Fibroblast of villous mesenchyme (primary cell): ENCODE data around the gene PRR20D. TPM values are rescaled to one million over a fixed set of nuclear protein-coding genes. Genes with fewer than 3 reads are reported as not detected.
"Not testable (repeated sequence)": the region's sequence is repeated elsewhere in the genome, so short reads cannot be mapped to it uniquely, and the experiment has no call there.

Source experiments
- DNase-seq: peaks from one replicate; pipeline ENCODE4 v3.0.0-alpha.2; 2010; ENCODE audit warnings: low read depth
- H3K4me3 ChIP-seq: 2 replicates; pipeline ENCODE4 v1.5.1; 2011; ENCODE audit warnings: low read depth, mild to moderate bottlenecking, low read length
- CTCF ChIP-seq: IDR thresholded peaks from 2 replicates; pipeline ENCODE4 v1.5.1; 2012; ENCODE audit warnings: low read depth, mild to moderate bottlenecking, low read length; ENCODE audit not compliant: insufficient read depth
- total RNA-seq: library from RNA; depleted of rRNA; stranded (reverse); fragments of >200 nt; gene quantifications from 2 replicates; pipeline ENCODE4 v1.2.3, GENCODE V29; 2012

Gene PRR20D
- not detected in 2 replicates for total RNA-seq

GRCh38 chr13:57160332-57160731, at the start of gene PRR20D:
TSS of gene PRR20D (plus strand) at chr13:57160632. CDS start at chr13:57161019, 387 bp downstream.
- not testable (repeated sequence) for DNase-seq, H3K4me3 ChIP-seq

- TF ChIP-seq CTCF = no peak
- H3K4me3 ChIP-seq = no peak overlapping the region
- no peak for DNase-seq
Measured at GRCh38 chr13:57114945-57115344, 45.5 kb upstream of the PRR20D start.

- no peak for DNase-seq
- TF ChIP-seq CTCF = no peak
Measured at GRCh38 chr13:57123681-57124080, 36.8 kb upstream of the PRR20D start.

DNA sequence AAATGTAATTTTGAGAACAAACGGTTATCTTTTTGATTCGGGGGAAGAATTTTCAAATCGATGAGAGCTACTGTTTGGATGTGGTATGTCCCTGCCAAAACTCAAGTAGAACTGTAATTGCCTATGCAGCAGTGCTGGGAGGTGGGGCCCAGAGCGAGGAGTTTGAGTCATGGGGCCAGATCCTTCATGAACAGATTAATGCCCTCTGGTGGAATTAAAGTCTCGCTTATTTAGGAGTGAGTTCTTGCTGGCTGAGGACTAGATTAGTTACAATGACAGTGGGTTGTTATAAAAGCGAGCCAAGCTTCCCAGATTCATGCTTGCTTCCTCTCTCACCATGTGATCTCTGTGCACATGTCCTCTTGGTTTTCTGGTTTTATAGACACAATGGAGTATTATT, 31.5 kb upstream of the PRR20D start:
- no peak for DNase-seq
- no peak overlapping the region for H3K4me3 ChIP-seq
- no peak for TF ChIP-seq CTCF

More at GRCh38 chr13:57123681-57124080, 36.8 kb upstream of the PRR20D start:
- H3K4me3 ChIP-seq = no peak overlapping the region

DNA sequence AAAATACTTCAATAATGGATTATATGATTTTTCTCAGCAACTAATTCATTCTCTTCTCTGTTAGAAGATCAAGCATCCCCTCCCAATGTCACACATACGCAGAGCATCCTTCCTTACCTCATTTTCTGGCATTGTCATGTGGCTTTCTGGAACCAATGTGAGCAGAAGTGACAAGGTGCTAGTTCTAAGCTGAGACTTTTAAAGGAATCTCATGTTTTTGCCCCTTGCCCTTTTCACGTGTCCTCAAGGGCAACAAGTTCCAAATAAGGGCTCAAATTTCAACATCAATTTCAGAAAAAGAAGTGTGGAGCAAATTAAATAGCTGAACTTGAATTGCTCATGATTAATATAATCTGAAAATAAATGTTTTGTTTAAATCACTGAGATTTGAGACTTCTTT, 24.3 kb upstream of the PRR20D start:
- no peak overlapping the region for H3K4me3 ChIP-seq
- TF ChIP-seq CTCF = no peak
- DNase-seq = no peak

DNA sequence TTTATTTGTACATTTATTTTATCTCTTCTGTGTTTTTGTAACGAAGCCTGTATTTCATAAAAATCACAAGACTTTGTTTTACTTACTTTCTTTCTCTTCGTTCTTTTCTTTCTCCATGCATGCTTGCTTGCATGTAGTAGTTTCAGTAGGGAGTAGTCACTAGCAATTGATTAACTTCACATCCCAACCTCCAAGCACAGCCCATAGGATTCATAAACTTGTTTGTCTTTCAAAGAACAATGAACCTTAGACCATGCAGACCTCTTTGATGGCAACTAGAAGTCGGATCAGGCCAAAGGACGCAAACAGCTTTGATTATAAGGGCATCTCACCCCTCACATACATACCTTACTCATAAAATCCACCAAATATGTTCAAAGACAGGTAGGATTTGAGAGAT, 22.8 kb upstream of the PRR20D start:
- no peak for TF ChIP-seq CTCF
- DNase-seq = no peak
- H3K4me3 ChIP-seq = no peak overlapping the region

GRCh38 chr13:57138988-57139387, 21.4 kb upstream of the PRR20D start:
- DNase-seq = no peak
- TF ChIP-seq CTCF = no peak

GRCh38 chr13:57139781-57140180, 20.7 kb upstream of the PRR20D start:
- not testable (repeated sequence) for DNase-seq

More at GRCh38 chr13:57138988-57139387, 21.4 kb upstream of the PRR20D start:
- H3K4me3 ChIP-seq = no peak overlapping the region

DNA sequence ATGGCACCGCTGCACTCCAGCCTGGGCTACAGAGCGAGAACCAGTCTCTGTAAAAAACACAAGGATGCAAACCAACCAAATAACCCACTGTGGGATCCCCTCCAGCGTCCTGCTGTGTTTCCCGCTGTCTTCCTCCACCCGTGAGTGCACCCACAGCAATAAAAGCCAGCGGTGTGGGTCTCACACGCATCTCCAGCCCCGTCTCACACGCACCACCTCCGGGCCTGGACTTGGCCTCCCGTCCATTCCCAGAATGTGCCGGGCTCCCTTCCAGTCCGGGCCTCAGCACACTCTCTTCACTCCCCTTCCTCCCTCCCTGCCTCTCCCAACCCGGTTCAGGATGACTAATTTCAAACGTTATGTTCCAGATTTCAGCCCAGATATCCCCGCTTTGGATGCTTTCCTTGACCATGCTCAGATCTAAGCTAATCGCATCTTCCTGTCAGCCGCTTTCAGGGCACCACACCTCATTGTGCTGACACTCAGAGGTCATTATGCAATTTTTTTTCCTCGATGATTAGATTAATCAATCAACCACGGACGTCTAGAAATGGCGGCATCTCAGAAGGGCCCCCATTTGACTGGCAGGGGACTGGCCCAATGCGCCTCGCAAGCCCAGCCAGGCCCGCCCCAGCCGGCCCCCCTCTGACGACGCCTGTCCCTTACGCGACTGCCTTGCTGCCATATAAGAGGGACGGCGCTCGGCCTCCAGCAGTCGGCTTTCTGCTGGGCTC, 20.0 kb upstream of the PRR20D start, which contains the start of gene PRR20A:
TSS of gene PRR20A (plus strand) at position 684 of the 734 bp plus-strand sequence. CDS start 387 bp downstream, outside the sequence.
- H3K4me3 ChIP-seq, DNase-seq: not testable (repeated sequence)

More at GRCh38 chr13:57139781-57140180, 20.7 kb upstream of the PRR20D start:
- H3K4me3 ChIP-seq = not testable (repeated sequence)

GRCh38 chr13:57147188-57147587, 13.2 kb upstream of the PRR20D start, which contains the start of gene PRR20B:
TSS of gene PRR20B (plus strand) at chr13:57147488. CDS start at chr13:57147875, 387 bp downstream.
- not testable (repeated sequence) for DNase-seq, H3K4me3 ChIP-seq

DNA sequence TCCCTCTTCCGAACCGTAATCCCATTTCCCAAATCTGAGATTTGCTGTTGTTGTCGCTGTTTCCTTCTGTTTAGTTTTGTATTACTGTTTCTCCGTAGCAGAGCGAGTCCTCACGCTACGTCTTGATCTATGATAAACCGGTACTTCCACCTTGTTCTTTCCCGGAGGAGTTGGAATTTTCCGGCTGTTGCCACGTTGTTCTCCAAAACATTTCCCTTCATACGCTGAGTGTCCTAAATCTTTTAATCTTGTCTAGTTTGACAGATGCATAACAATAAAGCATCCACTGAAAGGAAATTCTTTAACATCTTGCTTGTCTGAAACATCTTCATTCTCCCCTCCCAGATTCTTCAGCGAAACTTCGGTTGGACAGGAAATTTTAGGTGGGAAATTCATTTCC, 12.3 kb upstream of the PRR20D start:
- DNase-seq, H3K4me3 ChIP-seq: not testable (repeated sequence)
